GM19025 (cell line): ENCODE measurements around the gene IRAK2.

ENCODE experiments used
- ATAC-seq: cut with Tn5 transposase; IDR thresholded peaks from one replicate; pipeline ENCODE4 v1.9.1; 2021; ENCODE audit warnings: mild to moderate bottlenecking, low read depth, moderate library complexity; ENCODE audit not compliant: unreplicated experiment

The IRAK2 gene

DNA sequence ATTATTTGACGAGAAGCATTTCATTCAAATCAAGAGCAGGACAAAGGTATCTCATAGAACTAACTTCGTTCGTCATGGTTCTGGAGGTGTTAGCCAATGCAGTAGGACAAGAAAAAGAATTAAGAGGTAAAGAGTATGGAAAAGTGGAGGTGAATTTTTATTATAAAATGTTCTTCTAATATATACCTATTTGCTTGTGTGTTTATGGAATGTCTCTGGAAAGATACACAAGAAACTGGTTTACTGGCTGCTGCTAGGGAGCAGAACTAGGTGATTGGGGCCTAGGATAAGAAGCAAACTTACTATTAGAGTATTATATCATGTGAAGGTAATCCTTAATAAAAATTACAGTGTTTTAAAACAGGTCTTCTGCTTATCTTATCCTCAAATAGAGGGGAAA lies 52.6 kb downstream of the IRAK2 start:
- no peak for ATAC-seq

DNA sequence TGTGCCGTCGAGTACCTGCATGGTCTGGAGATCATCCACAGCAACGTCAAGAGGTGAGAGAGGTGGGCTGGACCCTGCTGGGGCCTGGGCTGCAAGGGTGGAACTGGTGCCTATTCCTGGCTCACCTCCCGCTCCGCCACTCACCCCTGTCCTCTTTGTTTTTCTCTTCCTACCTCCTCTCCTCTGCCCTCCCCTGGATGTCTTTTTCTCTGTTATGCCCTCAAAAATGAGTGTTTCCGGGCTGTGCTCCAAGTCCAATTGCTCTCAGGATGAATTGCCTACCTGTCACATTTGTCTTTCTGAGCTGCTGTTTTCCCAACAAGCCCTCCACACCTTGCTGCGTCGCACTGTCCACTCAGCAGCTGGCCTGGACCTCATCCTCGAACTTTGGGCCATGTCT lies 55.0 kb downstream of the IRAK2 start:
- ATAC-seq, result no peak

DNA sequence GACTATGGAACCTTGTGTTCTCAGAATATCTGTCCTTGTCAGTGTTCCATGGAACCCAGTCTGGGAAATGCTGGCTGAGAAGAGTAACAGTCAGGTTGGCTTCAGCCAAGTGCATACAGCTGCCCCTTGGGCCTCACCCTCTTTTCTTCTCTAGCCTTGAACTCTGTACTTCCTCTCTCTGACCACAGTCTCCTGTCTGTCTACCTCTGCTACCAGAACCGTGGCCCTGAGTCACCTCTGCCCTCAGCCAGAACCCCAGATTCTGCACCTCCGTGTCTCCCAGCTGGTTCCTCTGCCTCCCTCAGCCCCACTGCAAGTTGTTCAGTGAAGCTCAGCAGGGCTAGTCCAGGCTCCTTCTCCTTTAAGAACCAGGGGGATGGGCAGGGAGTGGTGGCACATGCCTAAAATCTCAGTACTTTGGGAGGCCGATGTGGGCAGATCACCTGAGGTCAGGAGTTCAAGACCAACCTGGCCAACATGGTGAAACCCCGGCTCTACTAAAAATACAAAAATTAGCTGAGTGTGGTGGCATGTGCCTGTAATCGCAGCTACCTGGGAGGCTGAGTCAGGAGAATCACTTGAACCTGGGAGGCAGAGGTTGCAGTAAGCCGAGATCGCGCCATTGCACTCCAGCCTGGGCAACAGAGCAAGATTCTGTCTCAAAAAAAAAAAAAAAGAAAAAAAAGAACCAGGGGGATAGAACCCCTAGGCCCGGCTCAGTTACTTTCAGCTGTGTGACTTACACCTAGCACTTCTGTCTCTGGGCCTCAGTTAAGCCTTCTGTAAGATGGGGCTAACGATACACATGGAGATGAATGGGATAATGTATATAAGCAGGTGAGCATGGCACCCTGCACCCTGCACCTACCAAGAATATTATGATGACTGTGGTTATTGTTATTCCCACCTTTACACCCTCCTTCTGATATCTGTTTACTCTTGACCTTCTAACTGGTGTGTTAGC lies 59.2 kb downstream of the IRAK2 start:
- ATAC-seq, result peak; percentile 62

DNA sequence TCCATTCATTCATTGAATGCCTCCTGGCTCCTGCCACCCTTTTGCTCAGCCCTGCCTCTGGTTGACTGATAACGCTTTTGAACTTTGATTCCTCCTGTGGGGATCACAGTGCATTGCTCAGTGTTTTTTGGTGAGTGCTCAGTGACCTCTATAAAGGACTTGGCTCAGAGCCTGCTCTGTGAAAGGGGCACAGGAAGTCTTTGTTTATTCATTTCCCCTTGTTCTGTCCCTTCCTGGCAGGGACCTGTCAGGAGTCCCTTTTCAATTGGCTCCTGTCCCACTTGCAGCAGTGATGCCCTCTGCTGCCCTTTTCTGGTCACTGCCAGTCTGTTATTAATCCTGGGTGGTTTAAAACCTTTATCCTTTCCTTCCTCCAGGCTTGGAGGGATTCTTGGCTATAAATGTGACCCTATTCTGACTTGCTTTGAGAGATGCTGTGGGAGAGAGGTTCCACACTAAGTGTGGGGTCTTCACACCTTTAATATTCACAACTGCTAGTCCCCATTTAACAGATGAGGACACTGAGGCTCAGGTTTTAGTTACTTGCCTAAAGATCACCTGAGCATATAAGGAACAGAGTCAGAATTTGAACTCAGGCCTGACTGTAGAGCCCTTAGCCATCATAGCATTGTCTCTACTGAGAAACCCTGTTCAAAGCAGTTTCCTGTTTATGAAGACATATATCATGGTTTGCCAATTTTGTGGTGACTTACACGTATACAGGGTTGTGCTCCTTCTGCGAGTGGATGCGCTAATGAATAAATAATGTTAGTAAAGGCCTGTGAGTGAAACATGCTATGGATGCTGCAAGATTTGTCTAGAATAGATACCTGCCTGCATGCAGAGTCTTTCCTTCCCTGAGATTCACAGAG lies 60.3 kb downstream of the IRAK2 start:
- ATAC-seq, result peak; percentile 44

DNA sequence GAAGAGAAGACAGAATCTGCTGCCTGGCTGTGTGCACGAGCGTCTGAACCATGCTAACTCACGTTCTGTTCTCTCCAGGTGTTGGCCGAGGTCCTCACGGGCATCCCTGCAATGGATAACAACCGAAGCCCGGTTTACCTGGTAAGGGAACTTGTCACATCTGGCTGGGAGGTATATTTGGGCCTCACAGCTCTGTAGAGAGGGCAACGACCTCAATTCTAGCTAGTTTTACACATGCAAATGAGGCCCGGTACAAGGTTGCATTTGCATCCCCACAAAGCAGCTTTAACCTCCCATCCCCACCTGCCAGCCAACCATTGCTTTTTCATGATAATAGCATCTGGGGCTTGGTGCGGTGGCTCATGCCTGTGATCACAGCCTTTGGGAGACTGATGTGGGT lies 61.6 kb downstream of the IRAK2 start:
- ATAC-seq, result no peak

DNA sequence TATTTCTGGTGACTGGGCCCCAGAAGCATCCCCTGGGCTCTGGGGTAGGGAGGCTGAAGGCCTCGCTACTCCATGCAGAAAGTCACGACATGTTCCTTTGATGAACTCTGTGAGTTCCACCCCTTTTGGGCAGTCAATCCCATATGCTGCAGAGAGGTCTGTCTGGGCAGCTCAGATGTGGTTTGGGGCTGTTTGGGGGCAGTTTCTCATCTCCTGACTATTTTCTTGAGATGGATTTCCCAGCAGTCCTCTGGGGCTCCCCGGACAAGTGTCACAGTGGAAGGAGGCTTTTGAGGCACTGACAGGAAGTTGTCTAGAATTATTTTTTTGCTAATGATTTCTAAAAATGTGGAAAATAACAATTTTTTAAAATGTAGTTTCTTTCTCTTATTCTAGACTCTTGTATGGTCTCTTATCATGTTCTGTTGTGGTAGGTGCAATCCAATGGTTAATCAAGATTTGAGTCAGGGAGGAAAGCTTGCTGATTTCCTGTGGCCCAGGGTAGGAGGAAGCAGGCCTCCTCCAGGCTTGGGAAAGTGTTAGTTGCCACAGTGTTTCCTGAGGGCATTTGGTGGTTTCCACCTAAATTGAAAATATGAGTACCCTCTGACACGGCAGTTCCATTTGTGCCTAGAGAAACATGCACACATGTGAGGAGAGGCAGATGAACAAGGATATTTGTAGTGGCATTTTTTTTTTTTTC lies 63.7 kb downstream of the IRAK2 start:
- ATAC-seq, result no peak

DNA sequence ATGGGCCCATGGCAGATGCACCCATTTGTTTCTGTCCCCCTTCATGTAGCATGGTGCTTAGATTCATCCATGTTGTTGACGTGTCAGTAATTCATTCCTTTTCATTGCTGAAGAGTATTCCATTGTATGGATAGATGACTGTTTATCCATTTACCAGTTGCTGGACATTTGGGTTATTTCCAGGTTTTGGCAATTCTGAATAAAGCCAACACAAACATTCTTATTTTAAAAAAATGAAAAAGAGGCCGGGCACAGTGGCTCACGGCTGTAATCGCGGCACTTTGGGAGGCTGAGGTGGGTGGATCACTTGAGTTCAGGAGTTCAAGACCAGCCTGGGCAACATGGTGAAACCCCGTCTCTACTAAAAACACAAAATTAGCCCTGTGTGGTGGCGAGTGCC lies 64.9 kb downstream of the IRAK2 start:
- no peak for ATAC-seq

DNA sequence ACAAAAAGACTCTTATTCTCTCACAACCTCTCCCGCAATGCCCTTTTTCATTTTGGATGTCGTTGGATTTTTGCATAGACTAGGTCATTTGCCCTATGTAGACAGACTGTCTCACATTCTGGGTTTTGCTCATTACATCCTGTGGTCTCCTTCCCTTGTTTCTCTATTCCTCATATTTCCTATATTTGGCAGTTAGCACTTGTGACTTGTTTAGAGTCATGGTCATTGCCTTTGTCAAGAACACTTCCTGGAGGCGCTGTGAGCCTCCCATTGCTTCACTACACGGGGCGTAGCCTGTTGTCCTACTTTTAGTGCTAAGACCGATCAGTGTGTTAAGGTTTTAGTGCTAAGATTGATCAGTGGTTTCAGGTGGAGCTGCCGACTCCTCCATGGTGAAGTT lies 67.4 kb downstream of the IRAK2 start:
- ATAC-seq, result no peak

DNA sequence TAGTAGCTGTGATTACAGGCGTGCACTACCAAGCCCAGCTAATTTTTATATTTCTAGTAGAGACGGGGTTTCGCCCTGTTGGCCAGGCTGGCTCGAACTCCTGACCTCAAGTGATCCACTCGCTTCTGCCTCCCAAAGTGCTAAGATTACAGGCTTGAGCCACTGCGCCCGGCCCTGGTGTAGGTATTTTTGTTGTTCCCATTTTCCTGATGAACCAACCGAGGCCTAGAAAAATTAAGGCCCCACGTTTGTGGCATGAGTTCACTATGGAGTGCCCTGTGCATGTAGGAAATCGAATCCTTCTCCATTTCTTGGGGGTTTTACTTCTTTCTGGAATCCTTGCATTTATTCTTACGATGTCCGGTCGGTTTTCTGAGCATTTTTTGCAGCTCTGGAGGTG lies 69.3 kb downstream of the IRAK2 start:
- no peak for ATAC-seq

DNA sequence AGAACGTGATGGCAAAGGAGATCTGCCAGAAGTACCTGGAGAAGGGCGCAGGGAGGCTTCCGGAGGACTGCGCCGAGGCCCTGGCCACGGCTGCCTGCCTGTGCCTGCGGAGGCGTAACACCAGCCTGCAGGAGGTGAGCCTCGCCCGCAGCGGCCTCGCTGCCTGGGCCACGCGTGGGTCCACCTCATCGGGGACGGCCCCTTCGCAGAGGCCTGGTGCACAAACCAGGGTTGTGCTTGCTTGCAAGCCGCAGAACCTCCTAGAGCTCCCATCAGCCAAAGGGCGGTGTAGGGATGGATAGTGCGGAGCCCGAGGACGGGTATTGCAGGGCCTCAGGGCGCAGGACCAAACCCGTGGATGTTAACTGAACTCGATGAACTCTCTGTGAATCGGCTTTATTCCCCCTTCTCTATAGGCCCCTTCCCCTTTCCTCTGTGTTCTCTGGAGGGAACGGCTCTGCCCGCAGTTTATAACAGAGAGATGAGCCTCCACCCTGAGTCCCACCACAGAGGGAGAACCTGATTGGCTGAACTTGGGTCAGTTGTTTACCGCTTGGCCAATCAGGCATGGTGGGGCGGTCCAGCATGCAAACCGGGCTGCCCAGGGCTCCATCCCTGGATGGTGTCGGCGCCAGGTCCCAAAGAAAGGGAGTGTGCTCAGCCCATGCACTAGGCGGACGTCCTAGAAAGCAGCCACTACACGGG lies 70.0 kb downstream of the IRAK2 start:
- no peak for ATAC-seq

DNA sequence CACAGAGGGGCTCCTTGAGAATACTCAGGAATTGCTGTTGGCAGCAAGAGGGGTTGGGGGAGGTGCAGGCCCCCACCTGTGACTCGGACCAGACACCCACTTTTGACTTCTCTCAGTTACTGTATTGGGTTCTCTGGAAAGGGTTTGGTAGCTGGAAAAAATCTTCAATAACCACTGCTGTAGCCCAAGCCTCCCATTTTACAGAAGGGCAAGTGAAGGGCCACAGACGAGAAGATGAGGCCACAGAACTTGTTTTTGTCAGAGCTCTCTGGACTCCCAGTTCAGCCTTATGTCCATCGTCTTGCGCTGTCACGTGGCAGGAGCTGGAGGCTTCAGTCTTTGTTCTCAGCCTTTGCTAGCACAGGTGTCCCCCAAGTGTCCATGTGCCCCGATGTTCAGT lies 70.8 kb downstream of the IRAK2 start:
- no peak for ATAC-seq

DNA sequence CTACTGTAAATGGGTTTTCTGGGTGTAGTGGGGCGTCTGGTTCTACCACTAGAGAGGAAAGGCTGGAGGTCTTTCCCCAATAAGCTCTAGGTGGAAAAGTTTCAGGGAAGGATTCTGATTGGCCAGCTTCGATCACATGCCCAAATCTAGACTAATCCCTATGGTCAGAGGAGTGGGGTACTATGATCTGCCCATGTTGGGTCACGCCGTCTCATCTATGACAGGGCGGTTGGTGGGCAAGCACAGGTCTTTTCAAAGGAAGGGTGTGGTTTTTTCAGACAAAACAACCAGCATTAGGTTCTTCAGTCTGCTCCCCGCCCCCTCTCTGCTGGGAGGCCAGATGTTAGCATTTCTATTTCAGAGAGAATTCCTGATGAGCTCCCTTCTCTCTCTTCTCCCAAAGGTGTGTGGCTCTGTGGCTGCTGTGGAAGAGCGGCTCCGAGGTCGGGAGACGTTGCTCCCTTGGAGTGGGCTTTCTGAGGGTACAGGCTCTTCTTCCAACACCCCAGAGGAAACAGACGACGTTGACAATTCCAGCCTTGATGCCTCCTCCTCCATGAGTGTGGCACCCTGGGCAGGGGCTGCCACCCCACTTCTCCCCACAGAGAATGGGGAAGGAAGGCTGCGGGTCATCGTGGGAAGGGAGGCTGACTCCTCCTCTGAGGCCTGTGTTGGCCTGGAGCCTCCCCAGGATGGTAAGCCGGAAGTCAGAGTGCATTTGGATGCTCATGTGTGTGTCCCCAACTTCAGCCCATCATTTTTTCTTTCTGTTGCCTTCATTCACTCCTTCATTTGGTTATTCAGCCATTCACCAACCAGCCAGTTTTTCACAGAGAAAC lies 73.8 kb downstream of the IRAK2 start:
- ATAC-seq, result no peak

DNA sequence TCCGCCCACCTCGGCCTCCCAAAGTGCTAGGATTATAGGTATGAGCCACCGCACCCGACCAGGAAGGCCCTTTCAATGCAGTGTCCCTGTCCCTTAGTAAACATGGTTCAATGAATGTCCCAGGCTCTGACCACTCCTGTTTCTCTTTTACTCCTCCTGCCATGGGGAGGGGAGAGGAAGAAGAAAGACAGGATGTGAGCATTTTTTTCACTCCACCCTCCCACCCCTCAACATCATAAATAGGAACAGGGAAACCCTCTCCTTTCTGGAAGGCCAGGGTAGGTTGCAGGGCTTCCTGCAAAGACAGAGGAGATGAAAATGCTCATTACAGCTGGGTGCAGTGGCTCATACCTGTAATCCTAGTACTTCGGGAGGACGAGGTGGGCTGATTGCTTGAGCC lies 76.1 kb downstream of the IRAK2 start:
- no peak for ATAC-seq

DNA sequence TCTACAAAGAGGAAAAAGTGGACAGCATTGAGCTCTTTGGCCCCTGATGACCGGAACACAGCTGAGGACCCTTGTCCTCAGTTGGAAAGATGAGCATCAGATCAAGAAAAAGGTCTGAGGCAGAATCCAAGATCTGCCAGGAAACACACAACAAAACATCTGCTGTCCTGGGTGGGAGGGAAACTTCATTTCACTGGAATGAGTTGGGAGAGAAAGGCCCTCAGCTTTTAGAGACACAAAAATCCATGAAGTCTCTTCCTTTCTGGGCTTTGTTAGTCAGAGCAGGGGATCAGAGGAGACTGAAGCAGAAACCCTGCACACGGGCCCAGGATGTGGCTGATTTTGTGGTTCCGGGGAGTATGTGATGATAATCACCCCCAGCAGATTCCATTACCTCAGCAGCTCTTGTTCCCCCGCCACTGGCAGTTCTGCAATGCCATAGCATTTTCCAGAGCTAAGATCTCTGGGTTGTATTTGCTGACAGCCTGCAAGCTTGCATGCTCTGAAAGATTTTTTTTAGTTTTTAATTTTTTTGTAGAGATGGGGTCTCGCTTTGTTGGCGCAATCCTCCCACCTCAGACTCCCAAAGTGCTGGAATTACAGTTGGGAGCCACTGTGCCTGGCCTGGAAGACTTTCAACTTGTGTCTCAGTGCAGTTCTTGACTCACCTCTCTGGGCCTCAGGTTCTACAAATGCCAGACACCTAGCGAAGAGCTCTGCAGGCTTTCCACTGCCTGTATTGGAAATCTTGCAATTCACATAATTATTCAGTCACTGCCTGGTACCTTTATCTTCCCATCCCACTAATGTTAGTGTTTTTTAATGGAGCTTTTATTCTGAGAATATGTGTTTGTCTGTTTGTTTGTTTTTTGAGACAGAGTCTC lies 77.7 kb downstream of the IRAK2 start:
- no peak for ATAC-seq

DNA sequence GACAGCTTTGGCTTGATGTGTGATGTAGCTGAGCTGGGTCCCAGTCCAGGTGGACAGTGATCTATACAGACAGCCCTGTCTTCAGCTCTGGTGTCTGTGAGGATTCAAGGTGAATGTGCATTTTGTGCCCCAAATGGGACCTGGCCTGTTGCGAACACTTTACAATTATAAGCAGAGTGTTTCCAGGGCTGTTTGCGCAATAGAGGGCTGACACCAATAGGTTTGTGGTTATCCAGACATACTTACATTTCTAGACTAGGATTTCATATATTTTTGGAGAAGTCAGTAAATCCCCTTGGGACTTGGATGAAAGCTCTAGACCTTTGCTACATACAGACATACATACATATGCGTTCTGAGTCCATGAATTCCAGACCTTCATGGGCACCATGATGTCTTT lies 79.3 kb downstream of the IRAK2 start:
- ATAC-seq, result no peak

DNA sequence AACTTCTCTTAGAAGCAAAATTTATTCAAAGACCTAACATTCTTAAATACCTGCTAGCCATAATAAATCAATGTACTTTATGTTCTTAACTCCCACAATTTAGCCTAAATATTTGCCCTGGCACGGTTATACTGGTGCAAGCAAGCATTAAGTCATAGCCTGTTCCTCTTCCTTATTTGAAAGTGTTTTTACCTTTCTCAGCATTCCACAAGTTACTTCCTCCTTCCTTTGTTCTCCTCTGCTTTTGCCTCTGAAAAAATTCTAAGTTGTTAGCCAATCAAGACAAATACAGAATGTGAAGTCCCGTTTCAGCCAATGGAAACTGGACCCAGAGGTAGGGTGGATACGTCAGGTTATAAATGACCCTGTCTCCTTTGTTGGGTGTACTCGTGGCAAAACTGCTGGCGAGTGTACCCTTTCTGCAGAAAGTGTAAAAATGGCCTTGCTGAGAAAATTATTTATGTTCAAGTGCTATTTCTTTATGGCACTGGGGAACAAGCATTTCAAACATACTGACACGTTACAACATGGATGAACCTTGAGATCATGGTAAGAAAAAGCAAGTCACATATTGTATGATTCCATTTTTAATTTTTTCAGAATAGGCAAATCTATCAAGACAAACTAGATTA lies 80.5 kb downstream of the IRAK2 start:
- ATAC-seq, result no peak

DNA sequence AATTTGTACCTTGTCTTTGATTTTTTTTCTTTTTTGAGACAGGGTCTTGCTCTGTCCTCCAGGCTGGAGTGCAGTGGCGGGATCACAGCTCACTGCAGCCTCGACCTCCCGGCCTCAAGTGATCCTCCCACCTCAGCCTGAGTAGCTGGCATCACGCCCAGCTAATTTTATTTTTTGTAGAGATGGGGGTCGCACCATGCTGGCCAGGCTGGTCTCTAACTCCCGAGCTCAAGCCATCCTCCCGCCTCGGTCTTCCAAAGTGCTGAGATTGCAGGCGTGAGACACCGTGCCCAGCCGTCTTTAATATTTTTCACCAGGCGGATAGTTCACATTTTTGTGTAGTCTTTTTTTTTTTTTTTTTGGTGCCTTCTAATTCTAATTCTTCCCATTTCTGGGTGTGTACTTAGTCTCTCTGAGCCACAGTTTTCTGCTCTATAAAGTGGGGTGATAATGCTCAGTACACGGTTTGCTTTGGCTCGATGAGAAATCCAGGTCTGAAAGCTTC lies 83.0 kb downstream of the IRAK2 start:
- ATAC-seq, result no peak
